RWPE2 (cell line): ENCODE measurements around the gene LHX5.
A peak's percentile ranks its signal among the peaks of the same experiment; 100 is the strongest.

Experiments
- ATAC-seq: fragments of 200-7000 bp; cut with Tn5 transposase; 3 replicates; pipeline ENCODE4 v1.9.1; 2021; ENCODE audit warnings: low read depth
- DNase-seq: peaks from one replicate; pipeline ENCODE4 v3.0.0-alpha.2; 2020; ENCODE audit warnings: low spot score
- H3K27ac ChIP-seq: fragments of 450-650 bp; 2 replicates; pipeline ENCODE4 v1.5.1; 2017; ENCODE audit warnings: mild to moderate bottlenecking; ENCODE audit not compliant: poor library complexity, severe bottlenecking
- H3K27me3 ChIP-seq: fragments of 250-450 bp; sonication (Bioruptor Pico); 2 replicates; pipeline ENCODE4 v1.5.1; 2021; ENCODE audit warnings: mild to moderate bottlenecking, moderate library complexity; ENCODE audit not compliant: insufficient read depth, poor library complexity, severe bottlenecking
- H3K36me3 ChIP-seq: fragments of 250-450 bp; sonication (Bioruptor Pico); 2 replicates; pipeline ENCODE4 v1.5.1; 2020; ENCODE audit warnings: low read depth, mild to moderate bottlenecking, moderate library complexity
- H3K4me1 ChIP-seq: fragments of 250-450 bp; sonication (Bioruptor Pico); 2 replicates; pipeline ENCODE4 v1.5.1; 2021; ENCODE audit warnings: mild to moderate bottlenecking, moderate library complexity; ENCODE audit not compliant: insufficient read depth, poor library complexity, severe bottlenecking
- H3K4me3 ChIP-seq: fragments of 250-450 bp; sonication (Bioruptor Pico); 2 replicates; pipeline ENCODE4 v1.5.1; 2021; ENCODE audit warnings: mild to moderate bottlenecking, moderate library complexity; ENCODE audit not compliant: severe bottlenecking
- H3K9me3 ChIP-seq: fragments of 250-450 bp; sonication (Bioruptor Pico); 2 replicates; pipeline ENCODE4 v1.5.1; 2021; ENCODE audit warnings: mild to moderate bottlenecking, moderate library complexity; ENCODE audit not compliant: severe bottlenecking
- TF ChIP-seq, protein P1 (sequence below): fragments of 450-650 bp; IDR thresholded peaks from one replicate; pipeline ENCODE4 v1.5.1; 2017; ENCODE audit warnings: mild to moderate bottlenecking, moderate library complexity; ENCODE audit not compliant: poor library complexity, severe bottlenecking

The LHX5 gene

DNA sequence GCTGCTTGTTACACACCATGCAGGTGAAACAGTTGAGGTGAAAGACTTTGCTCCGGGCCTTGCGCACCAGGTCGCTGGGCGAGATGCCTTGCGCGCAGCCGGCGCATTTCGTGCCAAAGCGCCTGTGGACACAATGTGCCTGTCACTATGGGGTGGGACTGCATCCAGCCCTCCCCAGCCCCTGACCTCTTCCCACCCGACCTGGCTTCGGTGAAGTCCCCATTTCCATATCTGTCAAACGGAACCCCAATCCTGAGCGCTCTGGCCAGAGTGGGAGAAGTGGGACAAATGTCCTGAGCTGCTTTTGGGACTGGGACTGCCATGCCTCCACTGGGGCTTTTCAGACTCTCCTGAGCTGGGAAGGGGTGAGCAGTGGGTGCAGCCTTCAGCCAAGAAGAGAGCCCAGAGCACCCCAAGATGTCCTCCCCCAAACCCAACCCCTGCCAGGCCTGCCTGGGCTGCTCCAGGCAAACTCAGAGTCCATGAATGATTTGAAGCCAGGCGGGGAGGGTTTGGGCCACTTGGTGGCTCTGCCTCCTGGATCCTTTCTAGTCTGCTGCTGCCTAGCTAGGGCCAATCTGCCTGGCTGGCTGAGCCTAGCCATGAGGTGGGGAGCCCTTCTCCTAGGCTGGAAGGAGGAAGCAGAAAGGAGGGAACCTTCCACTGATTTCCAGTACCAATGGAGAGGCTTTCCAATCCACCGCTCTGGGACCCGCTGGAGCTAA, 2.3 kb downstream of the LHX5 start:
- H3K4me3 ChIP-seq: no peak overlapping the region
- no peak for DNase-seq
- TF ChIP-seq, protein P1, sequence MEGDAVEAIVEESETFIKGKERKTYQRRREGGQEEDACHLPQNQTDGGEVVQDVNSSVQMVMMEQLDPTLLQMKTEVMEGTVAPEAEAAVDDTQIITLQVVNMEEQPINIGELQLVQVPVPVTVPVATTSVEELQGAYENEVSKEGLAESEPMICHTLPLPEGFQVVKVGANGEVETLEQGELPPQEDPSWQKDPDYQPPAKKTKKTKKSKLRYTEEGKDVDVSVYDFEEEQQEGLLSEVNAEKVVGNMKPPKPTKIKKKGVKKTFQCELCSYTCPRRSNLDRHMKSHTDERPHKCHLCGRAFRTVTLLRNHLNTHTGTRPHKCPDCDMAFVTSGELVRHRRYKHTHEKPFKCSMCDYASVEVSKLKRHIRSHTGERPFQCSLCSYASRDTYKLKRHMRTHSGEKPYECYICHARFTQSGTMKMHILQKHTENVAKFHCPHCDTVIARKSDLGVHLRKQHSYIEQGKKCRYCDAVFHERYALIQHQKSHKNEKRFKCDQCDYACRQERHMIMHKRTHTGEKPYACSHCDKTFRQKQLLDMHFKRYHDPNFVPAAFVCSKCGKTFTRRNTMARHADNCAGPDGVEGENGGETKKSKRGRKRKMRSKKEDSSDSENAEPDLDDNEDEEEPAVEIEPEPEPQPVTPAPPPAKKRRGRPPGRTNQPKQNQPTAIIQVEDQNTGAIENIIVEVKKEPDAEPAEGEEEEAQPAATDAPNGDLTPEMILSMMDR: no peak
- no peak overlapping the region for H3K27ac ChIP-seq
- H3K9me3 ChIP-seq: no peaks in the 10 kb centered on the region
- no peak for ATAC-seq
- H3K36me3 ChIP-seq: no peaks in the 10 kb centered on the region
- H3K4me1 ChIP-seq: no peaks in the 10 kb centered on the region
- H3K27me3 ChIP-seq: peaks cover 100% of the 10 kb centered on the region

DNA sequence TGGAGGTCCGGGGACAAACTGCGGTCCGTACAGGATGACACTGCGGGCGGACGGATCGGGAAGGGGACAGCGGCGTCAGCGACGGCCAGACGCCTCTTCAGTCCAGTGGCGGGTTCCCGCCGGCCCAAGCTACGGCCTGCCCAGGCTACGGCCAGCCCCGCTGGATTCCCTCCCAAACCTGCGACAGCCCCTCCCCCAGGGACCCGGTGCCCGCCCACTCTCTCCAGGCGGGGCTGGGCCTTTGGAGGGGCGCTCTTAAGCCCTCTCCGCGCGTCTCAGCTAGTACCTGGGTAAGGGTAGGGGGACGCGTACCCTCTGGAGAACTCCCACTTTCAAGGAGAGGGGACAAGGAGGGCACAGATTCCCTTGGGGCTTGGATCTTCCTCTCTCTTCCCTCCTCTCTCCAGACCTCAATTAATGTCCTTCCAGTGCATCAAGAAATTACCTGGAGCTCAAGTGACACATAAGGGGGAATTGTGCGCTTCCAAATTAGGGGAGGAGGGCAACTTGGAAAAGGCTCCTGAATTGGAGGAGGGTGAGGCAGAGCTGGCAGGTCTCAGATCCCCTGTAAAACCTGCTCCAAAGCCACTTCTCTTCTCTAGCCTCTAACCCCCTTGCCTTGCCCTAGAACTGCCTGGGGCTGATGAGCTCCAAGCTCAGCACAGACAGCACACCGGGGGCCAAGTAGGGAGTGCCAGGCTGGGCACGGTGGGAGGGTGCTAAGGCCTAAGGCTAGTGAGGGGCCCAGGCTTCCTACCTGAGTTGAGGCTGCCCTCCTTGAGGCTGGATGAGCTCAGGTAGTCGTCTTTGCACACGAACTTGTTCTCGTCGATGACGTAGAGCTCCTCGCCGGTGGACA, 3.1 kb downstream of the LHX5 start:
- no peak overlapping the region for H3K27ac ChIP-seq
- H3K4me3 ChIP-seq: peak overlapping the region; percentile 31
- DNase-seq (no peak), ATAC-seq (no peak)
- H3K36me3 ChIP-seq: no peaks in the 10 kb centered on the region
- TF ChIP-seq, protein P1: no peak
- no peaks in the 10 kb centered on the region for H3K9me3 ChIP-seq
- H3K27me3 ChIP-seq: peaks cover 100% of the 10 kb centered on the region
- H3K4me1 ChIP-seq: no peaks in the 10 kb centered on the region

DNA sequence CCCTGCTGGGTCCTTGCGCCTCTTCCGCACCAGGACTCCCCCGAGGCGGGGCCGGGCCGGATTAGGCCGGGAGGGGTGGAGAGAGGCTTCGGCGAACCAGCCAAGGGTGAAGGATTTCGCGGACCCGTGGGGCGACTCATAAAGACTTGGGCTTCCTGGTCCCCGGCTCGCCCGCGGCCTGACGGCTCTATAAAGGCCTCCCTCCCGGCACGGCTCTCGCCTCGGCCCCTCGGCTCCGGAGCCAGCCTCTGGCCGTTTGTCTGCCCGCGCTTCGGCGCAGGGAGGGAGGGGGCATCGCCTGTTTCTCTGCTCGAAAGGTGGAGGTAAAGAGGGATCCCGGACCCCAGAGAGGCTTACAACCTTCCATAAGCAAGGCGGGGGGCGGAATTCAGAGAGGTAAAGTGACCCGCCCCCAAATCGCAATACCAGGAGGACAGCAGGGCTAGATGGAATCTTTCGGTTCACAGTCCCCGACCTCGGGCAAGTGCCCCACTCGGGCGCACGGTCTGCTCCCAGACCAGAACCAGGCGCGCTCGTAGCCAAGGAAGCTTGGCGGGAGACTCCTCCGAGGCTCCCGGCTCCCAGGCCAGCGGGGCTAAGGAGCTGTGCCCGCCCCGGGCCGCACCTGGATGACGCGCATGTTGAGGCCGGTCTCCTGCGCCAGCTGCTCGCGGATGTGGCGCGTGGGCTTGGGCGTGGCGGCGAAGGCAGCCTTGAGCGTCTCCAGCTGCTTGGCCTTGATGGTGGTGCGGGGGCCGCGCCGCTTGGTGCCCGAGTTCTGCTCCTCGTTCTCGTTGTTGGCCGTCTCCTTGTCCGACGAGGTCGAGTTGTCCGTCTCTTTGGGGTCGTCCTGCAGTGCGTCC, 3.9 kb downstream of the LHX5 start:
- DNase-seq (no peak), ATAC-seq (peak; percentile 51)
- no peak overlapping the region for H3K27ac ChIP-seq
- H3K4me3 ChIP-seq: peak overlapping the region; percentile 31
- peaks cover 100% of the 10 kb centered on the region for H3K27me3 ChIP-seq
- no peaks in the 10 kb centered on the region for H3K36me3 ChIP-seq
- no peaks in the 10 kb centered on the region for H3K9me3 ChIP-seq
- no peaks in the 10 kb centered on the region for H3K4me1 ChIP-seq
- TF ChIP-seq, protein P1: no peak

DNA sequence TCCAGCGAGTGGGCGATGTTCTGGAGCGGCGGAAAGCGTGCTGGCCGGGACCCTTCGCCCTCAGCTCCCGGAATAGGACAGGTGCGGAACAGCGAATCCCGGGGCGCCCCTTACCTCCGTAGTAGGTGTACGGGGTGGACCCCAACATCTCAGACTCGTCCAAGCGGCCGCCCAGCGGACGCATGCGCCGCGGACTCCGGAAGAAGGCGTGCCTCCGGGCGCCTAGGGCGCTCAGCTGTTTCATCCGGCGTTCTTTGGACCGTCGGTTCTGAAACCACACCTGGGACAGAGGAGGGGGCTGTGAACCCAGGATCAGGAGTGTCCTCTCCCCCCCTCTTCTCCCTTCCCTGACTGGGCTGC, 4.5 kb downstream of the LHX5 start:
- TF ChIP-seq, protein P1: no peak
- Histone ChIP-seq H3K4me3 (peak overlapping the region; percentile 31), H3K36me3 (no peaks in the 10 kb centered on the region), H3K4me1 (no peaks in the 10 kb centered on the region), H3K27ac (no peak overlapping the region), H3K9me3 (no peaks in the 10 kb centered on the region), H3K27me3 (peaks cover 99% of the 10 kb centered on the region)
- DNase-seq (no peak), ATAC-seq (no peak)
